A549 (cell line): Measurements from ENCODE around the gene ZFHX3. TPM values are rescaled to one million over a fixed set of nuclear protein-coding genes. Genes with fewer than 3 reads are reported as not detected.
A peak's percentile ranks its signal among the peaks of the same experiment; 100 is the strongest.

Source experiments
- ATAC-seq, 2 experiments: fragments of 200-7000 bp in 1 of 2; fragments of >200 bp in 1 of 2; cut with Nextera tagmentation in 1 of 2; cut with Tn5 transposase in 1 of 2; 3 replicates each; pipeline versions ENCODE4 v1.8.0 to v1.9.1; 2018 to 2020; ENCODE audit warnings: mild to moderate bottlenecking in 1 of 2, moderate library complexity in 1 of 2
- CTCF ChIA-PET: fragments of 300-600 bp; sonication (Branson Sonifier 250); formaldehyde crosslinking; extraction: SDS; loops from one replicate; lab custom pipeline; 2021; ENCODE audit warnings: antibody characterized with exemption, inconsistent platforms; lab: Yijun Ruan, JAX
- POLR2A ChIA-PET: fragments of 350-600 bp; formaldehyde crosslinking; extraction: SDS; loops from one replicate; lab custom pipeline; 2021; ENCODE audit warnings: antibody characterized with exemption, inconsistent platforms; lab: Yijun Ruan, JAX
- DNase-seq, 2 experiments: peaks; one replicate each; pipeline versions ENCODE4 v3.0.0 to v3.0.0-alpha.2; 2011 to 2016; ENCODE audit warnings: low read depth in 1 of 2, low spot score in 1 of 2
- FAIRE-seq: peaks from 2 replicates; lab custom pipeline; 2011; peaks lifted over from hg19 to GRCh38; lab: Jason Lieb, UNC
- H3K27ac ChIP-seq, 2 experiments: fragments of >200 bp; sonication (Bioruptor Twin); formaldehyde crosslinking; 3 replicates each; pipeline ENCODE4 v1.5.1; 2016 to 2017
- H3K4me1 ChIP-seq: fragments of >200 bp; sonication (Bioruptor Twin); formaldehyde crosslinking; 3 replicates; pipeline ENCODE4 v1.6.1; 2016
- H3K4me2 ChIP-seq: fragments of >200 bp; sonication (Bioruptor Twin); formaldehyde crosslinking; 3 replicates; pipeline ENCODE4 v1.6.1; 2016
- H3K4me3 ChIP-seq: fragments of >200 bp; sonication (Bioruptor Twin); formaldehyde crosslinking; 3 replicates; pipeline ENCODE4 v1.5.1; 2016
- H3K9me3 ChIP-seq: fragments of >200 bp; sonication (Bioruptor Twin); formaldehyde crosslinking; 3 replicates; pipeline ENCODE4 v1.6.1; 2016
- ATOH8 ChIP-seq: fragments of 250-450 bp; sonication (Bioruptor Pico); IDR thresholded peaks from 2 replicates; pipeline ENCODE4 v1.5.0; 2020; ENCODE audit warnings: low read depth, mild to moderate bottlenecking, moderate library complexity
- CBX2 ChIP-seq: fragments of 200-600 bp; sonication (generic); IDR thresholded peaks from 2 replicates; pipeline ENCODE4 v1.6.1; 2016; ENCODE audit warnings: low read depth, mild to moderate bottlenecking, borderline replicate concordance
- CEBPB ChIP-seq, 2 experiments: fragments of >200 bp in 1 of 2; sonication (Bioruptor Twin) in 1 of 2; formaldehyde crosslinking in 1 of 2; IDR thresholded peaks; 2 replicates each; pipeline ENCODE4 v1.6.1; 2012 to 2016
- CHD4 ChIP-seq: fragments of 200-600 bp; sonication (generic); IDR thresholded peaks from 2 replicates; pipeline ENCODE4 v1.6.1; 2016; ENCODE audit warnings: antibody characterized with exemption, mild to moderate bottlenecking, borderline replicate concordance
- CTCF ChIP-seq: fragments of >200 bp; sonication (Bioruptor Twin); formaldehyde crosslinking; IDR thresholded peaks from 3 replicates; pipeline ENCODE4 v1.5.1; 2016
- E2F6 ChIP-seq: IDR thresholded peaks from 2 replicates; pipeline ENCODE4 v1.6.1; 2012; ENCODE audit warnings: low read depth, borderline replicate concordance
- EHF ChIP-seq: fragments of 250-450 bp; sonication (Bioruptor Pico); IDR thresholded peaks from 2 replicates; pipeline ENCODE4 v1.5.0; 2020; ENCODE audit warnings: mild to moderate bottlenecking
- ELK1 ChIP-seq: fragments of 150-350 bp; IDR thresholded peaks from 2 replicates; pipeline ENCODE4 v1.6.1; 2014; ENCODE audit warnings: low read depth, mild to moderate bottlenecking, low read length
- ESRRA ChIP-seq: fragments of 150-350 bp; IDR thresholded peaks from 2 replicates; pipeline ENCODE4 v1.6.1; 2014; ENCODE audit warnings: mild to moderate bottlenecking, low read length, borderline replicate concordance
- HOXA7 ChIP-seq: fragments of 250-450 bp; sonication (Bioruptor Pico); IDR thresholded peaks from 2 replicates; pipeline ENCODE4 v1.5.0; 2020; ENCODE audit warnings: mild to moderate bottlenecking, moderate library complexity
- KDM5A ChIP-seq: fragments of 200-600 bp; sonication (generic); IDR thresholded peaks from 2 replicates; pipeline ENCODE4 v1.6.1; 2016; ENCODE audit warnings: antibody characterized with exemption, mild to moderate bottlenecking
- MAZ ChIP-seq: fragments of 150-350 bp; IDR thresholded peaks from 2 replicates; pipeline ENCODE4 v1.6.1; 2014; ENCODE audit warnings: antibody characterized with exemption, low read depth, low read length, borderline replicate concordance
- MYC ChIP-seq: IDR thresholded peaks from 2 replicates; pipeline ENCODE4 v1.6.1; 2012; ENCODE audit warnings: mild to moderate bottlenecking, inconsistent platforms, low read length, improper control_type of control experiment, borderline replicate concordance
- PBX3 ChIP-seq: IDR thresholded peaks from 2 replicates; pipeline ENCODE4 v1.6.1; 2012
- SREBF2 ChIP-seq: fragments of 450-650 bp; IDR thresholded peaks from 2 replicates; pipeline ENCODE4 v1.6.1; 2014; ENCODE audit warnings: mild to moderate bottlenecking, moderate library complexity
- TFCP2L1 ChIP-seq: fragments of 250-450 bp; sonication (Bioruptor Pico); IDR thresholded peaks from 2 replicates; pipeline ENCODE4 v1.5.0; 2021; ENCODE audit warnings: mild to moderate bottlenecking
- WGBS: methylation state at CpG from one replicate; pipeline ENCODE4 v1.1.6; 2017; ENCODE audit errors: missing lambda C conversion rate; 5-methylcytosine and 5-hydroxymethylcytosine counted together
- polyA plus RNA-seq, 4 experiments: library from polyadenylated mRNA; depleted of rRNA in 3 of 4; stranded (reverse); fragments of >200 nt; fragmentation: RNase III in 1 of 4; extraction: RNeasy Plus Mini Kit Qiagen cat#74134 plus additional on column Dnase treatment in 1 of 4; gene quantifications; 2 replicates in 3 of 4; 3 replicates in 1 of 4; pipeline ENCODE4 v1.2.3, GENCODE V29; 2011 to 2017

ZFHX3 gene
- polyA plus RNA-seq, 2 of the 4 experiments (the other 2 are of a cell fraction) = 3.9 to 6.5 TPM

GRCh38 chr16:73051961-73052360, 4.0 kb upstream of the ZFHX3 start:
- Histone ChIP-seq H3K9me3 (no peaks in the 10 kb centered on the region), H3K4me2 (peak overlapping the region; percentile 99), H3K27ac (peak overlapping the region; percentile 99), H3K4me1 (peaks cover 64% of the 10 kb centered on the region), H3K4me3 (no peak overlapping the region)
- DNase-seq (no peak), FAIRE-seq (no peak), ATAC-seq (no peak)
- ChIA-PET CTCF (interaction anchor here (1.1 kb wide), 1 partner anchor 48 kb away, joined by 4 read pairs; no protein-coding TSS in a partner anchor), POLR2A (no interaction called here)
- WGBS = 89% methylated on average over 9 of the region's 9 CpGs
- TF ChIP-seq ATOH8 = no peak
- no peak for TF ChIP-seq TFCP2L1
- no peak for TF ChIP-seq PBX3
- no peak for TF ChIP-seq CBX2
- TF ChIP-seq MYC = no peak

GRCh38 chr16:73051226-73051625, 3.3 kb upstream of the ZFHX3 start:
- Histone ChIP-seq H3K4me2 (peak overlapping the region; percentile 96), H3K27ac (peak overlapping the region; percentile 99), H3K9me3 (no peaks in the 10 kb centered on the region), H3K4me1 (peaks cover 67% of the 10 kb centered on the region), H3K4me3 (no peak overlapping the region)
- ATAC-seq (no peak), FAIRE-seq (no peak), DNase-seq (no peak)
- POLR2A ChIA-PET = no interaction called here
- WGBS = 64% methylated on average over 5 of the region's 5 CpGs
- TF ChIP-seq CHD4 = no peak
- TF ChIP-seq CEBPB (IDR thresholded peaks at IDR 0.05) = no peak
- TF ChIP-seq MAZ = no peak
- TF ChIP-seq CTCF = no peak
- no peak for TF ChIP-seq KDM5A
- TF ChIP-seq E2F6 = no peak
- no peak for TF ChIP-seq ESRRA
- no peak for TF ChIP-seq ELK1
- no peak for TF ChIP-seq HOXA7
- TF ChIP-seq EHF (CRISPR knock-in tag) = no peak
- CTCF ChIA-PET = interaction anchor here (1.0 to 2.5 kb wide), 2 partner anchors 125 to 219 kb away, joined by 3 to 10 read pairs; no protein-coding TSS in a partner anchor

- Histone ChIP-seq H3K9me3 (no peaks in the 10 kb centered on the region), H3K27ac (peak overlapping the region; percentile 99), H3K4me2 (peak overlapping the region; percentile 96), H3K4me3 (no peak overlapping the region), H3K4me1 (peaks cover 74% of the 10 kb centered on the region)
- CTCF ChIA-PET = interaction anchor here (1.0 to 2.5 kb wide), 4 partner anchors 13 to 218 kb away, joined by 3 to 10 read pairs (median 5); no protein-coding TSS in a partner anchor
- WGBS = 80% methylated on average over 11 of the region's 11 CpGs
- ATAC-seq (no peak), FAIRE-seq (no peak), DNase-seq (no peak)
- TF ChIP-seq SREBF2 = no peak
- POLR2A ChIA-PET = no interaction called here
Observed at GRCh38 chr16:73050201-73051099, 2.5 kb upstream of the ZFHX3 start.
